AG09309 (cell line): ENCODE data around the gene TFCP2L1.

ENCODE experiments used
- DNase-seq: peaks from one replicate; pipeline ENCODE4 v3.0.0-alpha.2; 2010; ENCODE audit warnings: low read depth
- H3K4me3 ChIP-seq: 2 replicates; pipeline ENCODE4 v1.5.1; 2011; ENCODE audit warnings: mild to moderate bottlenecking, low read depth, low read length, moderate library complexity; ENCODE audit not compliant: control insufficient read depth
- CTCF ChIP-seq: IDR thresholded peaks from 2 replicates; pipeline ENCODE4 v1.5.1; 2011; ENCODE audit warnings: mild to moderate bottlenecking, low read depth, low read length, inconsistent platforms; ENCODE audit not compliant: insufficient read depth, control insufficient read depth; ENCODE audit errors: missing control alignments

The TFCP2L1 gene

GRCh38 chr2:121244616-121245015, 40.4 kb downstream of the TFCP2L1 start:
- no peak for DNase-seq
- H3K4me3 ChIP-seq: no peak overlapping the region
- no peak for TF ChIP-seq CTCF

GRCh38 chr2:121243821-121244460, 41.1 kb downstream of the TFCP2L1 start:
- no peak for TF ChIP-seq CTCF
- H3K4me3 ChIP-seq: no peak overlapping the region
- no peak for DNase-seq

- no peak overlapping the region for H3K4me3 ChIP-seq
- DNase-seq: no peak
- no peak for TF ChIP-seq CTCF
Measured at GRCh38 chr2:121242976-121243375, 42.0 kb downstream of the TFCP2L1 start.

- no peak for TF ChIP-seq CTCF
- no peak overlapping the region for H3K4me3 ChIP-seq
- DNase-seq: no peak
Measured at GRCh38 chr2:121242175-121242875, 42.7 kb downstream of the TFCP2L1 start.

GRCh38 chr2:121241466-121241865, 43.5 kb downstream of the TFCP2L1 start:
- no peak overlapping the region for H3K4me3 ChIP-seq
- DNase-seq: no peak
- TF ChIP-seq CTCF: no peak

- TF ChIP-seq CTCF: no peak
- H3K4me3 ChIP-seq: no peak overlapping the region
- DNase-seq: no peak
Measured at GRCh38 chr2:121240436-121240835, 44.6 kb downstream of the TFCP2L1 start.

- H3K4me3 ChIP-seq: no peak overlapping the region
- DNase-seq: no peak
- TF ChIP-seq CTCF: no peak
Measured at GRCh38 chr2:121239969-121240368, 45.0 kb downstream of the TFCP2L1 start.
